BJ (cell line): Measurements from ENCODE around the gene TAS2R30. TPM values are rescaled to one million over a fixed set of nuclear protein-coding genes. Genes with fewer than 3 reads are reported as not detected.

Experiments
- CTCF ChIA-PET: fragments of 350-600 bp; formaldehyde crosslinking; extraction: SDS; loops from one replicate; lab custom pipeline; 2021; ENCODE audit warnings: antibody characterized with exemption, inconsistent platforms; lab: Yijun Ruan, JAX
- POLR2A ChIA-PET: fragments of 300-600 bp; sonication (Branson Sonifier 250); formaldehyde crosslinking; extraction: SDS; loops from one replicate; lab custom pipeline; 2021; ENCODE audit warnings: antibody characterized with exemption; lab: Charles Lee
- DNase-seq: peaks from one replicate; pipeline ENCODE4 v3.0.0-alpha.2; 2011; ENCODE audit warnings: low read depth
- H3K27me3 ChIP-seq: 2 replicates; pipeline ENCODE4 v1.6.0; 2011; ENCODE audit warnings: low read length; ENCODE audit not compliant: control insufficient read depth, insufficient read depth
- H3K36me3 ChIP-seq: 2 replicates; pipeline ENCODE4 v1.5.1; 2011; ENCODE audit warnings: low read length; ENCODE audit not compliant: control insufficient read depth, insufficient read depth
- H3K4me3 ChIP-seq: 2 replicates; pipeline ENCODE4 v1.5.1; 2011; ENCODE audit warnings: low read depth, mild to moderate bottlenecking, control low read depth, low read length
- CTCF ChIP-seq: IDR thresholded peaks from 2 replicates; pipeline ENCODE4 v1.5.1; 2011; ENCODE audit warnings: low read depth, mild to moderate bottlenecking, control low read depth, inconsistent platforms, low read length, moderate library complexity; ENCODE audit not compliant: insufficient read depth
- polyA plus RNA-seq: library from polyadenylated mRNA; depleted of rRNA; stranded (reverse); fragments of >200 nt; gene quantifications from 2 replicates; pipeline ENCODE4 v1.2.3, GENCODE V29; 2011; rRNA removed
- small RNA-seq: library from RNA; depleted of rRNA; stranded (forward); fragments of <200 nt; gene quantifications from one replicate; pipeline ENCODE3, GENCODE V24; 2012; ENCODE audit warnings: low replicate concordance, low read depth; ENCODE audit not compliant: insufficient read length

The TAS2R30 gene
- polyA plus RNA-seq, 1 experiment: 0.04 TPM

GRCh38 chr12:11085419-11085818, 49.0 kb downstream of the TAS2R30 start:
- ChIA-PET CTCF (no interaction called here), POLR2A (no interaction called here)
- TF ChIP-seq CTCF: no peak
- Histone ChIP-seq H3K36me3 (no peaks in the 10 kb centered on the region), H3K4me3 (no peak overlapping the region), H3K27me3 (no peaks in the 10 kb centered on the region)
- DNase-seq: no peak

Small RNAs within 50 kb of the gene (small RNA-seq; reads per million reads assigned to genes)
- gene AC018630.1: not detected

Other genes with a start within 250 kb of the TAS2R30 start
- gene TAS2R13, start 225.1 kb downstream of the TAS2R30 start, polyA plus RNA-seq: 0.10 TPM in 1 of 2 replicates, not detected in the other
- 0.18 TPM in 1 of 2 replicates, not detected in the other for gene PRH2, start 205.4 kb downstream of the TAS2R30 start, polyA plus RNA-seq
- 0.56 and 1.3 TPM in 2 replicates for gene TAS2R14, start 195.4 kb downstream of the TAS2R30 start, polyA plus RNA-seq
- 0.12 TPM in 1 of 2 replicates, not detected in the other for gene TAS2R50, start 147.7 kb downstream of the TAS2R30 start, polyA plus RNA-seq
- 0.29 and 0.64 TPM in 2 replicates for gene TAS2R20, start 136.3 kb downstream of the TAS2R30 start, polyA plus RNA-seq
- 0.33 and 0.48 TPM in 2 replicates for gene TAS2R19, start 112.0 kb downstream of the TAS2R30 start, polyA plus RNA-seq
- gene TAS2R31, start 103.2 kb downstream of the TAS2R30 start, polyA plus RNA-seq: 0.29 and 0.55 TPM in 2 replicates
- 0.09 and 0.11 TPM in 2 replicates for gene TAS2R46, start 72.3 kb downstream of the TAS2R30 start, polyA plus RNA-seq
- gene TAS2R43, start 42.3 kb downstream of the TAS2R30 start, polyA plus RNA-seq: not detected in 2 replicates
- gene SMIM10L1, start 36.5 kb upstream of the TAS2R30 start, polyA plus RNA-seq: 3.2 and 4.8 TPM in 2 replicates
- not detected in 2 replicates for gene TAS2R42, start 52.3 kb upstream of the TAS2R30 start, polyA plus RNA-seq
- gene PRB3, start 135.1 kb upstream of the TAS2R30 start, polyA plus RNA-seq: not detected in 2 replicates
- not detected in 2 replicates for gene PRB4, start 175.8 kb upstream of the TAS2R30 start, polyA plus RNA-seq